Activated CD4-positive, alpha-beta T cell treated with anti-CD3 and anti-CD28 coated beads for 24 hours (primary cell): ENCODE measurements around the gene OSBPL3.

ENCODE experiments used
- DNase-seq, 2 donors: peaks; one replicate each; pipeline ENCODE4 v3.0.0-alpha.2; 2020; ENCODE audit warnings: low read depth in 2 of 2

OSBPL3 gene

GRCh38 chr7:24828891-24829661 lies 150.9 kb downstream of the OSBPL3 start:
- no peak for DNase-seq

- no peak for DNase-seq
Measured at GRCh38 chr7:24827589-24827988, 152.4 kb downstream of the OSBPL3 start.

- no peak for DNase-seq
Measured at GRCh38 chr7:24827027-24827426, 153.0 kb downstream of the OSBPL3 start.

- no peak for DNase-seq
Measured at GRCh38 chr7:24826662-24827020, 153.3 kb downstream of the OSBPL3 start.

GRCh38 chr7:24825931-24826661 lies 153.9 kb downstream of the OSBPL3 start:
- DNase-seq, result no peak

GRCh38 chr7:24825381-24825794 lies 154.6 kb downstream of the OSBPL3 start:
- no peak for DNase-seq

- no peak for DNase-seq
Measured at GRCh38 chr7:24824896-24825295, 155.1 kb downstream of the OSBPL3 start.

- no peak for DNase-seq
Measured at GRCh38 chr7:24824400-24824799, 155.6 kb downstream of the OSBPL3 start.

- no peak for DNase-seq
Measured at GRCh38 chr7:24821754-24822054, 158.3 kb downstream of the OSBPL3 start.

GRCh38 chr7:24821045-24821753 lies 158.8 kb downstream of the OSBPL3 start:
- peak; percentile 46 to 60 for DNase-seq

- DNase-seq, result no peak
Measured at GRCh38 chr7:24820730-24821044, 159.3 kb downstream of the OSBPL3 start.

- DNase-seq, result peak; percentile 43 to 71
Measured at GRCh38 chr7:24819916-24820689, 159.9 kb downstream of the OSBPL3 start.

GRCh38 chr7:24817339-24817738 lies 162.6 kb downstream of the OSBPL3 start:
- no peak for DNase-seq

GRCh38 chr7:24816868-24817267 lies 163.1 kb downstream of the OSBPL3 start:
- DNase-seq, result no peak

- DNase-seq, result peak; percentile 22 to 25
Measured at GRCh38 chr7:24812305-24812945, 167.6 kb downstream of the OSBPL3 start.

GRCh38 chr7:24808518-24808917 lies 171.5 kb downstream of the OSBPL3 start:
- DNase-seq, result no peak

- no peak for DNase-seq
Measured at GRCh38 chr7:24802300-24802699, 177.7 kb downstream of the OSBPL3 start.

- DNase-seq, result no peak
Measured at GRCh38 chr7:24801883-24802282, 178.1 kb downstream of the OSBPL3 start.

- DNase-seq, result no peak
Measured at GRCh38 chr7:24800667-24801066, 179.3 kb downstream of the OSBPL3 start.

GRCh38 chr7:24800073-24800472 lies 179.9 kb downstream of the OSBPL3 start:
- no peak for DNase-seq

- DNase-seq, result no peak
Measured at GRCh38 chr7:24799506-24799905, 180.5 kb downstream of the OSBPL3 start.

- DNase-seq, result no peak
Measured at GRCh38 chr7:24798261-24798660, 181.7 kb downstream of the OSBPL3 start.
